Measurements from ENCODE around the gene SELENOH.

SELENOH gene

DNA sequence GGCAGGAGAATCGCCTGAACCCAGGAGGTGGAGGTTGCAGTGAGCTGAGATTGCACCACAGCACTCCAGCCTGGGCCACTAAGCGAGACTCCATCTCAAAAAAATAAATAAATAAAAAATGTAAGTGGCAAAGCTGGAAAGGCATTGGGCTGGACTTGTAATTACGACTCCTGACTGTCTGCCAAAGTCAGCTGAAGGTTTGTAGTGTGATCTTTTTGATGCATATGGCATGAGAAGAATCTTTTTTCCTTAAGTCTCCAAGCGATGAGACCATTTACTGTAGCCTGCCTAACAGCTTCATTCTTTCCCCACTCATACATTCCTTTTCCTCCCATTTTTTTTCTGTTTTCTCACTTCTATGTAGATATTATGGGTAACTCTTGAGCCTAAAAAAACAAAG lies 45.1 kb downstream of the SELENOH start:
- DNase-seq, result no peak

DNA sequence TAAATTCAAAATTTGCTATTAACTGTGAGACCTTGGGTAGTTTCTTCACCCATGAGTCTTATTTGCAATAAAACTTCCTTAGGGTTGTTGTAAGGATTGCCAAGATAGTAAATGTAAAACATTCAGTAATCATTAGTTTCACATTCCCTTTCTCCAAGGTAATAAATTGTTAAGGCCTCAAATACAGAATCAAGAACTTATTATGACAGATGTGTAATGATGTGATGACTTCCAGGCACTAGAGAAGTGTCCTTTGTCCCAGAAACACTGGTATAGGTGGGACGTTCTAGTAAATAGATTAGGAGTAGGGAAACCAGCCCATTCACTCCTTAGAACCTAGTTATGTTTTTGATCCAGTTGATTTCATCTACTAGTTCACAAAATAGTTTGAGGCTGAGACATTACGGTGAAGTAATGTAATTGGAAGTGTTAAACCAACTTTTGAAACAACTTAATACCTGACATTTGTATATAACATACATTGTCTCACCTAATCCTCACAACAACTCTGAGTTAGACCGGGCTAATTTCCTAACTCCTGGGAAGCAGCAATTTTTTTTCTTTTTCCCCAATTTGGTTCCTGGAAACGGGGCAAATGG lies 45.8 kb downstream of the SELENOH start:
- DNase-seq, result no peak

DNA sequence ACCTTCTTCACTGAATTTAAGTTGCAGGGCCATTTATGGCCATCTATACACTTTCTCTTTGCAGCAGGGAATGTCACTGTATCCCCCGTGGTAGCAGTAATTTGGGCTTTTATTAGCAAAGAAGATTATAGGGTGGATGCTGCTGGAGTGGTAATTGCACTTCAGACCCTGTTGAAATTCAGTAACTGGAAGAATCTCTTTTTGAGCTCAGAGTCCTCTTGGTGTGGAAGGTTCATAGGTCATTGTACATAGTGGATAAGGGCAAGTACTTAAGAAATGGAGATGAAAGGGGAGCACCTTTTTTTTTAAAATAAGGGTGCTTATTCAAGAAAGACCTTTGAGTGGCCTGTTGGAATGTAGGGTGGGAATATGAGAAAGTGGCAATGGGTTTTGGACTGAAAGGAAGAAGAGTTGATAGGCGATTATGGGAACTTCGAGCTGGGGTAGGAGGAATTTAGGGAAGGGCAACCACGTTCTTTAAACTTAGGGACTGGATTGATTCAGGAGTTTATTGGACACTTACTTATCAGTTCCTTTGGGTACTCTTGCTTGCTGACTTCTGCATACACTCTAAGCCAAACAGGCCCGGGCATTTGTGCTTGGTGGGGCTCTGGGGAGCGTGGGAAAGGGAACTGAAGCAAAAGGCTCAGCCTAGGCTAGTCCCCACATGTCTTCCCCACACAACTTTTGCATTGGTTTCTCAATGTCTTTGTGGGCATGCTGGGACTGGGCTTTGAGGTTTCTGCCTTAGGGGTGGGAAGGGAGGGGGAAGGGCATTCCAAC lies 46.8 kb downstream of the SELENOH start:
- peak; percentile 15 for DNase-seq

GRCh38 chr11:57788703-57789088 lies 47.4 kb downstream of the SELENOH start:
- DNase-seq, result no peak

DNA sequence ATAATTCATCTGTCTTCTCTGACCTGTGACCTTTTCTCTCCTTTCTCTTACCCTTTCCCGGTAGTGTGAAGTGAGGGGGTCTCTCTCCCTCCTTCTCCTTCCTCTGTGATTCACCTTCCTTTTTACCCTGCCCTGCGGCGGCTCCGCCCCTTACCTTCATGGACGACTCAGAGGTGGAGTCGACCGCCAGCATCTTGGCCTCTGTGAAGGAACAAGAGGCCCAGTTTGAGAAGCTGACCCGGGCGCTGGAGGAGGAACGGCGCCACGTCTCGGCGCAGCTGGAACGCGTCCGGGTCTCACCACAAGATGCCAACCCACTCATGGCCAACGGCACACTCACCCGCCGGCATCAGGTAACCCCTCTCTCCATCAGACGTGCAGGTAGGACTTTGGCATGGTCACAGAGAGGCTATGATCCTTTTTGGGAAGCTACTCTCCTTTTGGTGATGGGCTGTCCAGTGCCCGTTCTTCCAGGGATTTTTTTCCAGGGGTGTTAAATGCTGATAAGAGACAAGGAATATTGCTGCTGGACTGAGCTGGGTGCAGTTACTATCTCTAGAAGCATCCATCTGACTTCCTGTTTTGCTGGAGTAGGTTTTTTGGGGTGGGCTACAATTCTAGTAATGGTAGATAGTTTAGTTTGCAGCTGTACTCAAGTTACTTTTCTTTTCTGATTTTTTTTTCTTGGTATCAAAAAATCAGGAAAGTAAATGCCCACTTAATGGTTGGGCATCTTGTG lies 50.2 kb downstream of the SELENOH start:
- no peak for DNase-seq

GRCh38 chr11:57792060-57792541 lies 50.8 kb downstream of the SELENOH start:
- DNase-seq, result peak; percentile 91

DNA sequence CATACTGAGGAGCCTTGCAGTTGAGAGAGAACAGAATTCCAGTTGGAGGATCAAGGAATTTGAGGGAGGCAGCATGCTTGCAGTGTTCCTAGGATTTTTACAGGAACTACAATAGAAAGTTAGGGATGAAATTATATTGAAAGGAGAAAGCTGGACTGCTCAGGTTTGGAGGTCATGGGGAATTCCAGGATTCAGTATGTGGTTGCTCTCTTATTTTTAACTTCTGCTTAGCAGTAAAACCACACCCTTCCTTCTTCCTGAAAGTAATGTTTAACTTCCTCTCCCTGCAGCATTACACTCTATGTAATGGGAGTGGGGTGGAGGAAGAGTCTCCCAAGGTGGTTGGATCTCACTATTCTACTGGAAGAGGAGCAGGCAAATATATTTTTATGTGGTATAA lies 51.6 kb downstream of the SELENOH start:
- peak; percentile 30 for DNase-seq
